Measurements from ENCODE around the gene NUBP2. TPM values are rescaled to one million over a fixed set of nuclear protein-coding genes. Genes with fewer than 3 reads are reported as not detected.

Gene NUBP2
- polyA plus RNA-seq, 1 donor = 39.4 TPM

GRCh38 chr16:1828645-1829410, 46.1 kb downstream of the NUBP2 start:
- Histone ChIP-seq H3K4me1 (ENCODE audit: control insufficient read depth, insufficient read depth, low read length) (peaks cover 34% of the 10 kb centered on the region), H3K27ac (ENCODE audit: low read length) (peak overlapping the region; percentile 92), H3K4me3 (ENCODE audit: low read length) (peak overlapping the region; percentile 95), H3K27me3 (ENCODE audit: control insufficient read depth, insufficient read depth, low read length) (no peaks in the 10 kb centered on the region), H3K36me3 (ENCODE audit: control insufficient read depth, insufficient read depth, low read length) (no peaks in the 10 kb centered on the region), H3K9me3 (ENCODE audit: control insufficient read depth, low read depth, low read length) (no peaks in the 10 kb centered on the region)
- no CpG with 5 or more reads among the region's 11 CpGs for WGBS (ENCODE audit: insufficient coverage, low lambda C conversion rate)
- peak; percentile 79 to 90 for DNase-seq

DNA sequence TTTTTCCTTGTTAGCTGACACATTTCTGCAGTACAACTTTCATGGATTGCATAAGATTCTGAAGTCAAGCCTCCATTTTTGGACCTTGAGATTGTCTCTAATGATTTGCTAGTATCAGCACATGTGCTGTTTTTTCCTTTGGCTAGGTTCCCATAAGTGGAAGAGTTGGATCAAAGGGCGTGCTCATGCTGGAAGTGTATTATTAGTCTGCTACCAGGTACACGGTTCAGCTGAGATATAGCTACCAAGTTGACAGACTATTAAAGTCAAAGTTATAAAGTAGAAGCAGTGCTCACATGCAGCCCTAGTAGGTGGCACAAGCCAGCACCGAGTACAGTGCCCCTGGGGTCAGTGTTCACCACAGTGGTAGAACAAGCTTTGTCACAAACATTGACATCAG, 47.5 kb downstream of the NUBP2 start:
- Histone ChIP-seq H3K27me3 (ENCODE audit: control insufficient read depth, insufficient read depth, low read length) (no peaks in the 10 kb centered on the region), H3K4me3 (ENCODE audit: low read length) (peak overlapping the region; percentile 95), H3K9me3 (ENCODE audit: control insufficient read depth, low read depth, low read length) (no peaks in the 10 kb centered on the region), H3K27ac (ENCODE audit: low read length) (peak overlapping the region; percentile 92), H3K4me1 (ENCODE audit: control insufficient read depth, insufficient read depth, low read length) (peaks cover 27% of the 10 kb centered on the region), H3K36me3 (ENCODE audit: control insufficient read depth, insufficient read depth, low read length) (no peaks in the 10 kb centered on the region)
- peak; percentile 92 to 98 for DNase-seq
- WGBS (ENCODE audit: insufficient coverage, low lambda C conversion rate) = 40% methylated on average over 2 of the region's 3 CpGs

DNA sequence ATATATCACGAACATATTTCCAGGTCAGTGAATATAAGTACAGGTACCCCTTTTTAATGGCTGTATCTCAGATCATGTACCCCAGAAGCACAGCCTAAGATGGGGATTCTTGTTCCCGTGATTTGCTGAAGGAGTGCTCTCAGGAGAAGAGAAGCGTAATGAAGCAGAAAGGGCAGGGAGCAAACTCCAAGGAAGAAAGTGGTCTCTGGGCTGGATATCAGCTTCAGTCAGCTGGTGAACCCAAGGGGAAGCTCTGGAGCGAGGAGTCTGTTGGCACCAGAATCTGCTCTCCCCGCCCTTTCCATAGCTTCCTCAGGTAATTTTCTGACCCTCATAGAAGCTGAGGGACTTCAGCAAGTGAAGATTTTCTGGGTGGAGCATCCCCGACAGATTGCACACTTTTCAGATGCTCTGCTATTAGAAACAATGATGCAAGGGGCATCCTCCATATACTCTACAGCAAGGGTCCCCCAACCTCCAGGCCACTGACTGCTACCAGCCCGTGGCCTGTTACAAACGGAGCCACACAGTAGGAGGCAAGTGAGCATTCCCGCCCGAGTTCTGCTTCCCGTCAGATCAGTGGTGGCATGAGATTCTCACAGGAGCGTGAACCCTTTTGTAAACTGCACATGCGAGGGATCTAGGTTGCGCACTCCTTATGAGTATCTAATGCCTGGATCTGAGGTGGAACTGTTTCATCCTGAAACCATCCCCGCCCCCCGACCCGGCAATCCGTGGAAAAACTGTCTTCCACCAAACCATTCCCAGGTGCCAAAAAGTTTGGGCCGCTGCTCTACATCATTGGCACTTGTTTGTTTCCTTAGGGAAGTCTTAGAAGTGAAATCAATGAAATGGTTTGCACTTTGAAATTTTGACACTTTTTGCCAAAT, 48.7 kb downstream of the NUBP2 start:
- Histone ChIP-seq H3K4me3 (ENCODE audit: low read length) (no peak overlapping the region), H3K27ac (ENCODE audit: low read length) (peak overlapping the region; percentile 84)
- 72% methylated on average over 2 of the region's 19 CpGs for WGBS (ENCODE audit: insufficient coverage, low lambda C conversion rate)

DNA sequence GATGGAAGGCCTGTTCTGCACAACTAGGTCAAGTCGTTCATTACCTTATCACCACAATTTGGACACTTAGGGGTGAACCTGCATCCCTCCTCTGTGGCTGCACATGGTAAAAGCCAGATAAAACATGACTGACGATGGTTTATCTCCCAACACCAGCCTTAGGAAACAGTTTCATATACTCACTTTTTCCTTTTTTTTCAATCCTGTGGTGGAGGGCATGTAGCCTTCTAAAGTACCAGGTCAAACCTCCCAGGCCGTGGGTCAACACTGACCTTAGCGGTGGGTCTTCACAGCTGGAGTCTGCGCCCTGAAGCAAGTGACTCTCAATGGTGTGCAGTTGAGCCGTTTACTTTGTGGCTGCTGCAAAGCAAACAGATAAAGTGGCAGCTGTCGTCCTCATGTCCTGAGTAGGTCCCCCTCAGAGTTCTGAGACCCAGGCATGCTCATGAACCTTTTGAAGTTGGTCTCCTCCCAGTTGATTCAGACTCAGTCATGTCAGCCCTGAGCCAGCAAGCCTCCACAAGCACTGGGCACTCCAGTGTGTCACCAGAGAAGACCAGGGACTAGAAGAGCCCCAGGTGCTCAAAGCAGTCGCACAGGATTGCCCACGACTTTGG, 50.2 kb downstream of the NUBP2 start:
- no peaks in the 10 kb centered on the region for H3K36me3 ChIP-seq (ENCODE audit: control insufficient read depth, insufficient read depth, low read length)
- H3K4me1 ChIP-seq (ENCODE audit: control insufficient read depth, insufficient read depth, low read length) = peaks cover 23% of the 10 kb centered on the region
- WGBS (ENCODE audit: insufficient coverage, low lambda C conversion rate) = no CpG with 5 or more reads among the region's 9 CpGs

More for the DNA sequence above, 48.7 kb downstream of the NUBP2 start:
- Histone ChIP-seq H3K4me1 (ENCODE audit: control insufficient read depth, insufficient read depth, low read length) (peaks cover 23% of the 10 kb centered on the region), H3K27me3 (ENCODE audit: control insufficient read depth, insufficient read depth, low read length) (no peaks in the 10 kb centered on the region), H3K9me3 (ENCODE audit: control insufficient read depth, low read depth, low read length) (no peaks in the 10 kb centered on the region), H3K36me3 (ENCODE audit: control insufficient read depth, insufficient read depth, low read length) (no peaks in the 10 kb centered on the region)
- DNase-seq = peak; percentile 44 to 71

GRCh38 chr16:1834096-1834495, 51.3 kb downstream of the NUBP2 start:
- no peaks in the 10 kb centered on the region for H3K9me3 ChIP-seq (ENCODE audit: control insufficient read depth, low read depth, low read length)
- no peaks in the 10 kb centered on the region for H3K36me3 ChIP-seq (ENCODE audit: control insufficient read depth, insufficient read depth, low read length)
- no peaks in the 10 kb centered on the region for H3K27me3 ChIP-seq (ENCODE audit: control insufficient read depth, insufficient read depth, low read length)
- H3K4me3 ChIP-seq (ENCODE audit: low read length) = no peak overlapping the region
- no peak overlapping the region for H3K27ac ChIP-seq (ENCODE audit: low read length)
- WGBS (ENCODE audit: insufficient coverage, low lambda C conversion rate) = 92% methylated on average over 2 of the region's 5 CpGs
- no peak for DNase-seq
- H3K4me1 ChIP-seq (ENCODE audit: control insufficient read depth, insufficient read depth, low read length) = peaks cover 20% of the 10 kb centered on the region

More for the DNA sequence above, 50.2 kb downstream of the NUBP2 start:
- no peaks in the 10 kb centered on the region for H3K9me3 ChIP-seq (ENCODE audit: control insufficient read depth, low read depth, low read length)
- H3K27me3 ChIP-seq (ENCODE audit: control insufficient read depth, insufficient read depth, low read length) = no peaks in the 10 kb centered on the region
- no peak overlapping the region for H3K4me3 ChIP-seq (ENCODE audit: low read length)
- DNase-seq = no peak
- H3K27ac ChIP-seq (ENCODE audit: low read length) = no peak overlapping the region

Other genes starting within 250 kb of the NUBP2 start
- 9.4 TPM for gene TMEM204, start 249.3 kb upstream of the NUBP2 start, polyA plus RNA-seq
- 14.2 TPM for gene IFT140, start 170.9 kb upstream of the NUBP2 start, polyA plus RNA-seq
- gene CRAMP1, start 170.6 kb upstream of the NUBP2 start, polyA plus RNA-seq = 22.0 TPM
- 52.2 TPM for gene JPT2, start 104.7 kb upstream of the NUBP2 start, polyA plus RNA-seq
- 67.8 TPM for gene MAPK8IP3, start 76.8 kb upstream of the NUBP2 start, polyA plus RNA-seq
- gene NME3, start 11.4 kb upstream of the NUBP2 start, polyA plus RNA-seq = 57.7 TPM
- 12.2 TPM for gene EME2, start 10.2 kb upstream of the NUBP2 start, polyA plus RNA-seq
- 82.8 TPM for gene MRPS34, start 9.8 kb upstream of the NUBP2 start, polyA plus RNA-seq
- 36.5 TPM for gene SPSB3, start 389 bp upstream of the NUBP2 start, polyA plus RNA-seq
- gene IGFALS, start 10.7 kb downstream of the NUBP2 start, polyA plus RNA-seq = 8.3 TPM
- gene HAGH, start 43.9 kb downstream of the NUBP2 start, polyA plus RNA-seq = 55.5 TPM
- gene FAHD1, start 44.2 kb downstream of the NUBP2 start, polyA plus RNA-seq = 49.6 TPM
- gene MEIOB, start 89.2 kb downstream of the NUBP2 start, polyA plus RNA-seq = 0.54 TPM
- 0.04 TPM for gene HS3ST6, start 135.5 kb downstream of the NUBP2 start, polyA plus RNA-seq
- 38.8 TPM for gene MSRB1, start 160.2 kb downstream of the NUBP2 start, polyA plus RNA-seq
- 0.22 TPM for gene RPL3L, start 171.7 kb downstream of the NUBP2 start, polyA plus RNA-seq
- 128 TPM for gene NDUFB10, start 176.6 kb downstream of the NUBP2 start, polyA plus RNA-seq
- 3,022 TPM for gene RPS2, start 181.9 kb downstream of the NUBP2 start, polyA plus RNA-seq
- 0.09 TPM for gene RNF151, start 183.9 kb downstream of the NUBP2 start, polyA plus RNA-seq
- 32.9 TPM for gene TBL3, start 189.1 kb downstream of the NUBP2 start, polyA plus RNA-seq
- gene NOXO1, start 198.5 kb downstream of the NUBP2 start, polyA plus RNA-seq = 2.8 TPM
- gene GFER, start 201.2 kb downstream of the NUBP2 start, polyA plus RNA-seq = 48.5 TPM
- 4.2 TPM for gene SYNGR3, start 207.0 kb downstream of the NUBP2 start, polyA plus RNA-seq
- 28.9 TPM for gene ZNF598, start 226.9 kb downstream of the NUBP2 start, polyA plus RNA-seq
- 4.4 TPM for gene NPW, start 236.8 kb downstream of the NUBP2 start, polyA plus RNA-seq
- 32.3 TPM for gene NHERF2, start 243.9 kb downstream of the NUBP2 start, polyA plus RNA-seq